Measurements from ENCODE around the gene MYOCOS. TPM values are rescaled to one million over a fixed set of nuclear protein-coding genes. Genes with fewer than 3 reads are reported as not detected.

MYOCOS gene
- total RNA-seq, 3 donors from 2014 or later, result not detected

GRCh38 chr1:171645553-171646248, 23.7 kb downstream of the MYOCOS start:
- DNase-seq (peak in 2 of 3 donors; percentile 35 to 39), ATAC-seq (peak; percentile 48)
- TF ChIP-seq CTCF (IDR thresholded peaks at IDR 0.05), result no peak
- Histone ChIP-seq H3K36me3 (ENCODE audit: low read depth) (no peaks in the 10 kb centered on the region), H3K9me3 (no peaks in the 10 kb centered on the region), H3K4me1 (ENCODE audit: low read depth) (no peaks in the 10 kb centered on the region), H3K4me3 (no peak overlapping the region)
- intact Hi-C loops (cut with DNase I, micrococcal nuclease), result loop anchor here in 1 of 2 donors (10.0 kb wide), 1 partner anchor 339 kb away; no protein-coding TSS in a partner anchor

DNA sequence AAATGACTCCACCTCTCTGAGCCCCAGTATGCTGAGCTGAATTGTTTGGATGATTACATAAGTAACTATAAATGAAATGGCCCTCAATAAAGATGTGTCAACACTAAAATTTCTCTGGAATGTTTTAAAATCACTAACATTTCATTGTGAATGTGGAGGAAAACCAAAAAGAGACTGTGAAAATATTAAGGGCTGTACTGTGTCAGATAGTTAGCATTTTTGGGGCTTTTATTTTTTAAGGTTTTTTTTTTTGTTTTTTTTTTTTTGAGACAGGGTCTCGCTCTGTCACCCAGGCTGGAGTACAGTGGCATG, 24.2 kb downstream of the MYOCOS start:
- intact Hi-C loops (cut with DNase I, micrococcal nuclease), result loop anchor here in 1 of 2 donors (10.0 kb wide), 1 partner anchor 339 kb away; no protein-coding TSS in a partner anchor
- no peaks in the 10 kb centered on the region for H3K36me3 ChIP-seq (ENCODE audit: low read depth)
- H3K9me3 ChIP-seq, result no peaks in the 10 kb centered on the region
- H3K4me1 ChIP-seq (ENCODE audit: low read depth), result no peaks in the 10 kb centered on the region
- TF ChIP-seq CTCF (IDR thresholded peaks at IDR 0.05), result no peak
- H3K4me3 ChIP-seq, result no peak overlapping the region
- DNase-seq, result no peak
- no peak for ATAC-seq

DNA sequence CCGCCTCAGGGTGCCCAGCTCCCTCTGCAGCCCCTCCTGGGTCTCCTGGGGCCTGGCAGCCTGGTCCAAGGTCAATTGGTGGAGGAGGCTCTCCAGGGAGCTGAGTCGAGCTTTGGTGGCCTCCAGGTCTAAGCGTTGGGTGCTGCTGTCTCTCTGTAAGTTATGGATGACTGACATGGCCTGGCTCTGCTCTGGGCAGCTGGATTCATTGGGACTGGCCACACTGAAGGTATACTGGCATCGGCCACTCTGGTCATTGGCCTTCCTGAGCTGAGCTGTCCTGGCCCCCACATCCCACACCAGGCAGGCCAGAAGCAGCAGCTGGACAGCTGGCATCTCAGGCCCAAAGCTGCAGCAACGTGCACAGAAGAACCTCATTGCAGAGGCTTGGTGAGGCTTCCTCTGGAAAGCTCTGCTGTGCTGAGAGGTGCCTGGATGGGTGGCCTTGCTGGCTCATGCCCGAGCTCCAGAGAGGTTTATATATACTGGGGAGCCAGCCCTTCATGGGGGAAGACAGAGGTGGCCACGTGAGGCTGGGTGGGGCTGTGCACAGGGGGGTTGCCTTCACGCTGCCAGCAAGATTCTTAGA, 30.3 kb downstream of the MYOCOS start, which contains the start of gene MYOC:
Gene MYOC (minus strand): TSS at position 455 of the 589 bp plus-strand sequence. CDS start 77 bp downstream, at position 378.
- no peak for ATAC-seq
- Histone ChIP-seq H3K4me1 (ENCODE audit: low read depth) (no peaks in the 10 kb centered on the region), H3K4me3 (no peak within 1 kb of the TSS), H3K9me3 (no peaks in the 10 kb centered on the region), H3K36me3 (ENCODE audit: low read depth) (no peaks in the 10 kb centered on the region)
- TF ChIP-seq CTCF (IDR thresholded peaks at IDR 0.05), result no peak
- no peak for DNase-seq
- intact Hi-C loops (cut with DNase I, micrococcal nuclease), result loop anchor here in 1 of 2 donors (10.0 kb wide), 1 partner anchor 62 kb away; no protein-coding TSS in a partner anchor

DNA sequence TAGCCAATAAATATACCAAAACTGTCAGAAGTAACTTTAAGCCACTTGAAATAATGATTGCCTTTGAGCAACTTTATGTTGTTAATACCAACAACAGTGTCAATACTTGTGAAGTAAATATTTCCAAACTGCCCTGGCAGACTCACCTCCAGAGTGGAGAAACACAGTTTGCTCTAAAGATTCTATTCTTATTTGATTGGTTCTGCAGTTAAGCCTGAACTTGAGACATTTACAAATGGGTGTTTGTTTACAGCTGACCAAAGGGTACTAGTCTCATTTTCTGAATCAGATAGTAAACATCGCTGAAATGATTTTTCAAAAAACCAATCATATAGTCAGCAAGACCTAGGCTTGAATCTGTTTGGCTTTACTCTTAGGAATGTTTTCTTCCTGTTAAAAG, 31.8 kb downstream of the MYOCOS start:
- H3K9me3 ChIP-seq, result no peaks in the 10 kb centered on the region
- DNase-seq, result no peak
- ATAC-seq, result no peak
- TF ChIP-seq CTCF (IDR thresholded peaks at IDR 0.05), result no peak
- intact Hi-C loops (cut with DNase I, micrococcal nuclease), result loop anchor here in 1 of 2 donors (10.0 kb wide), 1 partner anchor 61 kb away; no protein-coding TSS in a partner anchor
- no peak overlapping the region for H3K4me3 ChIP-seq
- H3K4me1 ChIP-seq (ENCODE audit: low read depth), result no peaks in the 10 kb centered on the region
- no peaks in the 10 kb centered on the region for H3K36me3 ChIP-seq (ENCODE audit: low read depth)

DNA sequence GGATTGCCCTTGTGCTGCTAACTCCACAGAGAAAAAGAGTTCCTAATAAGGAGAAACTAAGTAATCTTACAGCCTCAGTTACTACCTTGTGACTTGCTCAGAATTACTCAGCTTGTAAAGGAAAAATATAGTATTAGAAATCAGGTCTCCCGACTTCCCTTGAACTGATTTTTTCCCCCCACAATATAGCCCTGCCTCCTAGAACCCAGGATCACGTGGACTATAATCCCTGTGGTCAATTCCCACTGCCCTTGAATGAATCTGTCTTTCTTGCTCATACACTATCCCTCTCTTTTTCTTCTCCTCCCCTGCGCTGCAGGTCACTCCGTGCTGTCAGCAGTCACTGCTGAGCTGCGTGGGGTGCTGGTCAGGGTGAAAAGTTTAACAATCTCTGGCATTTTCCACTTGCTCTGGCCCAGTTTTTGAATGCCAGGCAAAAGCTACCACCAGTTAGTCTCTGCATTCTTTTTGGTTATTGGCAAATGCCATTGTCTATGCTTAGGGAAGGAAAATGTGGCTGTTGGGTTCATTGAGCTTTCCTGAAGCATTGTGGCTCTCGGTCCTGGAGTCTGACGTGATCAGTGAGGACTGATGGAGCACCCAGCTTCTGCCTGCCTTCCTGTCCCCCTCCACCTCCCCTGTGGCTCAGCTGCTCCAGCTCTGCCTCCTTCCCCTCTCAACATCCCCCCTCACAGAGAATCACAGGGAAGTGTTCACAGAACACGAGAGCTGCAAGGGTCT, 32.3 kb downstream of the MYOCOS start:
- DNase-seq (no peak), ATAC-seq (no peak)
- H3K9me3 ChIP-seq, result no peaks in the 10 kb centered on the region
- no peak for TF ChIP-seq CTCF (IDR thresholded peaks at IDR 0.05)
- intact Hi-C loops (cut with DNase I, micrococcal nuclease), result loop anchor here in 1 of 2 donors (10.0 kb wide), 1 partner anchor 60 kb away; no protein-coding TSS in a partner anchor
- no peaks in the 10 kb centered on the region for H3K4me1 ChIP-seq (ENCODE audit: low read depth)
- H3K36me3 ChIP-seq (ENCODE audit: low read depth), result no peaks in the 10 kb centered on the region
- H3K4me3 ChIP-seq, result no peak overlapping the region
